ENCODE measurements around the gene TWNK.

GRCh38 chr10:101011517-101012423, 24.4 kb downstream of the TWNK start:
- no peak for TF ChIP-seq POLR2AphosphoS5 (IDR thresholded peaks at IDR 0.05; ENCODE audit: low read depth, low read length)
- TF ChIP-seq TAF1 (IDR thresholded peaks at IDR 0.05; ENCODE audit: borderline replicate concordance, low read depth, low read length), result no peak

Measured in GM12892 (cell line).